SK-N-MC (cell line): ENCODE results near the gene RSPH3.

ENCODE experiments used
- DNase-seq: peaks from one replicate; pipeline ENCODE4 v3.0.0-alpha.2; 2011; ENCODE audit warnings: low read depth, low spot score
- H3K27ac ChIP-seq: fragments of 200-600 bp; sonication (generic); 2 replicates; pipeline ENCODE4 v1.5.1; 2016; ENCODE audit warnings: mixed run types
- H3K36me3 ChIP-seq: fragments of 200-600 bp; sonication (generic); 2 replicates; pipeline ENCODE4 v1.6.1; 2017; ENCODE audit warnings: antibody characterized with exemption, low read length, mixed read lengths; ENCODE audit not compliant: insufficient read depth
- H3K4me3 ChIP-seq: fragments of 200-600 bp; sonication (generic); 2 replicates; pipeline ENCODE4 v1.5.1; 2016
- H3K9ac ChIP-seq: fragments of 200-600 bp; sonication (generic); 2 replicates; pipeline ENCODE4 v1.8.0; 2017; ENCODE audit warnings: mixed run types, mixed read lengths; ENCODE audit not compliant: insufficient read length
- H3K9me3 ChIP-seq: fragments of 200-600 bp; sonication (generic); 2 replicates; pipeline ENCODE4 v1.6.1; 2017; ENCODE audit warnings: low read depth, mild to moderate bottlenecking, antibody characterized with exemption, low read length, moderate library complexity, mixed read lengths
- EZH2 ChIP-seq: fragments of 200-600 bp; sonication (generic); IDR thresholded peaks from one replicate; pipeline ENCODE4 v1.6.1; 2017; ENCODE audit warnings: antibody characterized with exemption
- FOXP2 ChIP-seq: optimal IDR thresholded peaks from 2 replicates; pipeline ENCODE3; 2011; ENCODE audit warnings: mild to moderate bottlenecking, moderate library complexity; ENCODE audit not compliant: insufficient read depth; ENCODE audit errors: extremely low read length, control extremely low read depth
- POLR2AphosphoS5 ChIP-seq: IDR thresholded peaks from 2 replicates; pipeline ENCODE4 v1.6.1; 2012; ENCODE audit warnings: mild to moderate bottlenecking, low read depth, low read length, borderline replicate concordance

RSPH3 gene

GRCh38 chr6:158923805-158924498 is 76.0 kb downstream of the RSPH3 start:
- TF ChIP-seq POLR2AphosphoS5 = no peak
- TF ChIP-seq EZH2 = no peak
- TF ChIP-seq FOXP2 = no peak
- no peaks in the 10 kb centered on the region for H3K9me3 ChIP-seq
- no peaks in the 10 kb centered on the region for H3K36me3 ChIP-seq
- H3K9ac ChIP-seq = no peak overlapping the region
- H3K4me3 ChIP-seq = no peak overlapping the region
- H3K27ac ChIP-seq = no peak overlapping the region
- DNase-seq = no peak
